GM12878 (cell line): ENCODE data around the gene COIL. TPM values are rescaled to one million over a fixed set of nuclear protein-coding genes. Genes with fewer than 3 reads are reported as not detected.

Source experiments
- ATAC-seq: fragments of 200-7000 bp; cut with Tn5 transposase; 3 replicates; pipeline ENCODE4 v1.9.1; 2020; ENCODE audit warnings: mild to moderate bottlenecking, moderate library complexity
- BruUV-seq: library from RNA; stranded (reverse); fragments of 400-500 nt; replicated peaks from 2 replicates; lab custom pipeline; 2021; lab: Mats Ljungman, UMichigan
- CTCF ChIA-PET: fragments of 300-600 bp; sonication (Branson Sonifier 250); formaldehyde crosslinking; extraction: SDS; loops from one replicate; lab custom pipeline; 2021; ENCODE audit warnings: inconsistent platforms; lab: Yijun Ruan, JAX
- POLR2A ChIA-PET: fragments of 350-600 bp; formaldehyde crosslinking; extraction: SDS; loops from one replicate; lab custom pipeline; 2021; ENCODE audit warnings: inconsistent platforms; lab: Charles Lee
- RAD21 ChIA-PET: fragments of 300-600 bp; sonication (Branson Sonifier 250); formaldehyde crosslinking; loops from one replicate; lab custom pipeline; 2023; ENCODE audit warnings: antibody characterized with exemption; ENCODE audit not compliant: unreplicated experiment; lab: Charles Lee
- SMC1A ChIA-PET: fragments of 300-600 bp; sonication (Branson Sonifier 250); formaldehyde crosslinking; loops from one replicate; lab custom pipeline; 2023; ENCODE audit not compliant: unreplicated experiment, uncharacterized antibody; lab: Charles Lee
- DNase-seq: peaks from one replicate; pipeline ENCODE4 v3.0.0-alpha.2; 2011; ENCODE audit warnings: low read depth, low spot score
- FAIRE-seq: peaks from 3 replicates; lab custom pipeline; 2011; peaks lifted over from hg19 to GRCh38; lab: Jason Lieb, UNC
- H2AFZ ChIP-seq: 2 replicates; pipeline ENCODE4 v1.6.0; 2011; ENCODE audit warnings: low read depth, low read length, control low read depth; ENCODE audit not compliant: control insufficient read depth
- H3K27ac ChIP-seq: 2 replicates; pipeline ENCODE4 v1.5.1; 2011; ENCODE audit warnings: control low read depth; ENCODE audit not compliant: control insufficient read depth, insufficient read depth
- H3K27me3 ChIP-seq, 2 experiments: replicated peaks in 1 of 2; 2 replicates each; pipeline versions ENCODE4 v1.6.0 to v1.6.1; 2011; ENCODE audit warnings: low read length in 1 of 2; ENCODE audit not compliant: control insufficient read depth in 2 of 2, insufficient read depth in 2 of 2
- H3K36me3 ChIP-seq, 2 experiments: 2 replicates each; pipeline ENCODE4 v1.5.1; 2011; ENCODE audit warnings: low read length in 1 of 2; ENCODE audit not compliant: control insufficient read depth in 2 of 2, insufficient read depth in 2 of 2
- H3K4me1 ChIP-seq: 2 replicates; pipeline ENCODE4 v1.6.1; 2011; ENCODE audit warnings: mild to moderate bottlenecking, low read length, moderate library complexity, mixed read lengths; ENCODE audit not compliant: control insufficient read depth, insufficient read depth
- H3K4me2 ChIP-seq: 2 replicates; pipeline ENCODE4 v1.6.0; 2011; ENCODE audit warnings: control low read depth; ENCODE audit not compliant: control insufficient read depth, insufficient read depth
- H3K4me3 ChIP-seq: fragments of 200-600 bp; sonication (generic); 2 replicates; pipeline ENCODE4 v1.5.1; 2016
- H3K79me2 ChIP-seq: 2 replicates; pipeline ENCODE4 v1.6.0; 2011; ENCODE audit warnings: low read length; ENCODE audit not compliant: control insufficient read depth, insufficient read depth
- H3K9ac ChIP-seq: 2 replicates; pipeline ENCODE4 v1.8.0; 2011; ENCODE audit warnings: low read length, control low read depth, mixed read lengths; ENCODE audit not compliant: control insufficient read depth, insufficient read depth
- H3K9me3 ChIP-seq: replicated peaks from 3 replicates; pipeline ENCODE4 v1.5.1; 2011; ENCODE audit warnings: mild to moderate bottlenecking, low read length; ENCODE audit not compliant: control insufficient read depth, insufficient read depth
- H4K20me1 ChIP-seq: 2 replicates; pipeline ENCODE4 v1.6.0; 2011; ENCODE audit not compliant: control insufficient read depth, insufficient read depth
- BRCA1 ChIP-seq: IDR thresholded peaks from 2 replicates; pipeline ENCODE4 v1.6.1; 2011; ENCODE audit warnings: low read depth, low read length, improper control_type of control experiment
- CHD2 ChIP-seq: IDR thresholded peaks from 2 replicates; pipeline ENCODE4 v1.6.1; 2011; ENCODE audit warnings: low read depth, low read length, improper control_type of control experiment, borderline replicate concordance
- E2F4 ChIP-seq: IDR thresholded peaks from 2 replicates; pipeline ENCODE4 v1.6.1; 2012; ENCODE audit warnings: low read depth, low read length, improper control_type of control experiment
- ESRRA ChIP-seq: IDR thresholded peaks from 2 replicates; pipeline ENCODE4 v1.6.1; 2012; ENCODE audit warnings: mild to moderate bottlenecking, low read length, improper control_type of control experiment
- EZH2 ChIP-seq: IDR thresholded peaks from 2 replicates; pipeline ENCODE4 v1.6.1; 2012; ENCODE audit warnings: low read depth, mild to moderate bottlenecking, control low read depth, inconsistent platforms, low read length, borderline replicate concordance; ENCODE audit not compliant: control insufficient read depth
- FOXK2 ChIP-seq: fragments of 450-650 bp; IDR thresholded peaks from 2 replicates; pipeline ENCODE4 v1.6.1; 2017; ENCODE audit warnings: mild to moderate bottlenecking, moderate library complexity
- SKIL ChIP-seq: fragments of 450-650 bp; IDR thresholded peaks from 2 replicates; pipeline ENCODE4 v1.6.1; 2017; ENCODE audit warnings: mild to moderate bottlenecking, low read depth, inconsistent platforms; ENCODE audit not compliant: poor library complexity, severe bottlenecking
- YY1 ChIP-seq: IDR thresholded peaks from 2 replicates; pipeline ENCODE4 v1.6.1; 2011; ENCODE audit warnings: low read depth, mild to moderate bottlenecking, low read length
- ZNF217 ChIP-seq: fragments of 450-650 bp; IDR thresholded peaks from 2 replicates; pipeline ENCODE4 v1.6.1; 2017; ENCODE audit warnings: antibody characterized with exemption, mild to moderate bottlenecking
- ZNF384 ChIP-seq: IDR thresholded peaks from 2 replicates; pipeline ENCODE4 v1.6.1; 2012; ENCODE audit warnings: low read depth, mild to moderate bottlenecking, low read length, improper control_type of control experiment, borderline replicate concordance
- WGBS: methylation state at CpG from one replicate; pipeline ENCODE4 v1.1.6; 2016; ENCODE audit warnings: low lambda C conversion rate; ENCODE audit not compliant: insufficient replicate concordance, insufficient coverage; ENCODE audit errors: missing lambda C conversion rate; 5-methylcytosine and 5-hydroxymethylcytosine counted together
- in situ Hi-C: fragments of 300-500 bp; cut with MboI; formaldehyde crosslinking; loops from 9 replicates; pipeline ENCODE4 v1.14.3; 2018; ENCODE audit warnings: mixed read lengths
- intact Hi-C: fragments of 100-400 bp; cut with micrococcal nuclease; formaldehyde crosslinking; loops from one replicate; pipeline ENCODE4 v1.14.2; 2022; ENCODE audit not compliant: unreplicated experiment
- polyA plus RNA-seq, 11 experiments: library from polyadenylated mRNA; depleted of rRNA in 4 of 11; unstranded in 6 of 11; stranded (reverse) in 5 of 11; fragments of >200 nt; fragmentation: Nextera tagmentation in 4 of 11; fragmentation: Illumina TruSeq in 1 of 11; extraction: Ambion mirVana in 4 of 11; extraction: Trizol in 1 of 11; gene quantifications; 1 replicate in 1 of 11; 2 replicates in 10 of 11; pipeline versions ENCODE4 v1.2.1 to v1.2.3, GENCODE V29; 2011 to 2016; ENCODE audit warnings: inconsistent platforms in 2 of 11, missing spikeins in 2 of 11, low read depth in 1 of 11
- total RNA-seq, 4 experiments: library from RNA; depleted of rRNA in 3 of 4; stranded (reverse); fragments of >200 nt in 3 of 4; fragmentation: Illumina TruSeq in 1 of 4; extraction: Trizol in 1 of 4; gene quantifications; 2 replicates each; pipeline versions ENCODE4 v1.2.1 to v1.2.3, GENCODE V29; 2013 to 2021
- TF ChIP-seq, protein P1 (sequence below): IDR thresholded peaks from 2 replicates; pipeline ENCODE4 v1.6.1; 2011; ENCODE audit warnings: low read depth, mild to moderate bottlenecking, low read length, moderate library complexity, borderline replicate concordance; ENCODE audit errors: extremely low read depth
- TF ChIP-seq, protein P2 (sequence below): fragments of 450-650 bp; IDR thresholded peaks from 2 replicates; pipeline ENCODE4 v1.6.1; 2017; ENCODE audit warnings: mild to moderate bottlenecking
- TF ChIP-seq, protein P3 (sequence below): fragments of 450-650 bp; IDR thresholded peaks from 2 replicates; pipeline ENCODE4 v1.6.1; 2017; ENCODE audit warnings: mild to moderate bottlenecking, moderate library complexity

Gene COIL
- total and polyA plus RNA-seq, 10 of the 15 experiments (the other 5 are each of a cell fraction or from before 2014, with no cell fraction given): 13.7 to 24.3 (median 17.4) TPM

GRCh38 chr17:56975656-56976055, 14.8 kb upstream of the COIL start:
- ChIA-PET CTCF (no interaction called here), SMC1A (interaction anchor here (0.6 to 1.1 kb wide), 3 partner anchors 31 to 215 kb away, joined by 3 read pairs; no protein-coding TSS in a partner anchor), POLR2A (interaction anchor here (1.4 kb wide), 1 partner anchor 33 kb away, joined by 3 read pairs; no protein-coding TSS in a partner anchor), RAD21 (interaction anchor here (0.8 kb wide), 1 partner anchor 32 kb away, joined by 3 read pairs; no protein-coding TSS in a partner anchor)
- Histone ChIP-seq H3K79me2 (peaks cover 14% of the 10 kb centered on the region), H3K27ac (no peak overlapping the region), H3K36me3 (no peaks in the 10 kb centered on the region), H4K20me1 (no peaks in the 10 kb centered on the region), H3K4me2 (no peak overlapping the region), H2AFZ (no peak overlapping the region), H3K9ac (no peak overlapping the region), H3K4me1 (no peaks in the 10 kb centered on the region; the same call in 1 of the 2 replicates), H3K27me3 (no peaks in the 10 kb centered on the region), H3K4me3 (no peak overlapping the region), H3K9me3 (no peaks in the 10 kb centered on the region)
- BruUV-seq: no TSS peak
- FAIRE-seq (no peak), ATAC-seq (no peak), DNase-seq (no peak)
- intact Hi-C loops: loop anchor here (5.0 kb wide), 1 partner anchor 112 kb away; the partner anchor contains the start of gene AKAP1
- 50% methylated on average over 2 of the region's 2 CpGs for WGBS
- in situ Hi-C loops: no loop called here
- no peak for TF ChIP-seq YY1
- TF ChIP-seq, protein P1, sequence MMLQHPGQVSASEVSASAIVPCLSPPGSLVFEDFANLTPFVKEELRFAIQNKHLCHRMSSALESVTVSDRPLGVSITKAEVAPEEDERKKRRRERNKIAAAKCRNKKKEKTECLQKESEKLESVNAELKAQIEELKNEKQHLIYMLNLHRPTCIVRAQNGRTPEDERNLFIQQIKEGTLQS: no peak
- no peak for TF ChIP-seq ZNF217
- TF ChIP-seq, protein P2, sequence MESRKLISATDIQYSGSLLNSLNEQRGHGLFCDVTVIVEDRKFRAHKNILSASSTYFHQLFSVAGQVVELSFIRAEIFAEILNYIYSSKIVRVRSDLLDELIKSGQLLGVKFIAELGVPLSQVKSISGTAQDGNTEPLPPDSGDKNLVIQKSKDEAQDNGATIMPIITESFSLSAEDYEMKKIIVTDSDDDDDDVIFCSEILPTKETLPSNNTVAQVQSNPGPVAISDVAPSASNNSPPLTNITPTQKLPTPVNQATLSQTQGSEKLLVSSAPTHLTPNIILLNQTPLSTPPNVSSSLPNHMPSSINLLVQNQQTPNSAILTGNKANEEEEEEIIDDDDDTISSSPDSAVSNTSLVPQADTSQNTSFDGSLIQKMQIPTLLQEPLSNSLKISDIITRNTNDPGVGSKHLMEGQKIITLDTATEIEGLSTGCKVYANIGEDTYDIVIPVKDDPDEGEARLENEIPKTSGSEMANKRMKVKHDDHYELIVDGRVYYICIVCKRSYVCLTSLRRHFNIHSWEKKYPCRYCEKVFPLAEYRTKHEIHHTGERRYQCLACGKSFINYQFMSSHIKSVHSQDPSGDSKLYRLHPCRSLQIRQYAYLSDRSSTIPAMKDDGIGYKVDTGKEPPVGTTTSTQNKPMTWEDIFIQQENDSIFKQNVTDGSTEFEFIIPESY: no peak
- TF ChIP-seq, protein P3, sequence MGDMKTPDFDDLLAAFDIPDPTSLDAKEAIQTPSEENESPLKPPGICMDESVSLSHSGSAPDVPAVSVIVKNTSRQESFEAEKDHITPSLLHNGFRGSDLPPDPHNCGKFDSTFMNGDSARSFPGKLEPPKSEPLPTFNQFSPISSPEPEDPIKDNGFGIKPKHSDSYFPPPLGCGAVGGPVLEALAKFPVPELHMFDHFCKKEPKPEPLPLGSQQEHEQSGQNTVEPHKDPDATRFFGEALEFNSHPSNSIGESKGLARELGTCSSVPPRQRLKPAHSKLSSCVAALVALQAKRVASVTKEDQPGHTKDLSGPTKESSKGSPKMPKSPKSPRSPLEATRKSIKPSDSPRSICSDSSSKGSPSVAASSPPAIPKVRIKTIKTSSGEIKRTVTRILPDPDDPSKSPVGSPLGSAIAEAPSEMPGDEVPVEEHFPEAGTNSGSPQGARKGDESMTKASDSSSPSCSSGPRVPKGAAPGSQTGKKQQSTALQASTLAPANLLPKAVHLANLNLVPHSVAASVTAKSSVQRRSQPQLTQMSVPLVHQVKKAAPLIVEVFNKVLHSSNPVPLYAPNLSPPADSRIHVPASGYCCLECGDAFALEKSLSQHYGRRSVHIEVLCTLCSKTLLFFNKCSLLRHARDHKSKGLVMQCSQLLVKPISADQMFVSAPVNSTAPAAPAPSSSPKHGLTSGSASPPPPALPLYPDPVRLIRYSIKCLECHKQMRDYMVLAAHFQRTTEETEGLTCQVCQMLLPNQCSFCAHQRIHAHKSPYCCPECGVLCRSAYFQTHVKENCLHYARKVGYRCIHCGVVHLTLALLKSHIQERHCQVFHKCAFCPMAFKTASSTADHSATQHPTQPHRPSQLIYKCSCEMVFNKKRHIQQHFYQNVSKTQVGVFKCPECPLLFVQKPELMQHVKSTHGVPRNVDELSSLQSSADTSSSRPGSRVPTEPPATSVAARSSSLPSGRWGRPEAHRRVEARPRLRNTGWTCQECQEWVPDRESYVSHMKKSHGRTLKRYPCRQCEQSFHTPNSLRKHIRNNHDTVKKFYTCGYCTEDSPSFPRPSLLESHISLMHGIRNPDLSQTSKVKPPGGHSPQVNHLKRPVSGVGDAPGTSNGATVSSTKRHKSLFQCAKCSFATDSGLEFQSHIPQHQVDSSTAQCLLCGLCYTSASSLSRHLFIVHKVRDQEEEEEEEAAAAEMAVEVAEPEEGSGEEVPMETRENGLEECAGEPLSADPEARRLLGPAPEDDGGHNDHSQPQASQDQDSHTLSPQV: no peak
- no peak for TF ChIP-seq ZNF384
- no peak for TF ChIP-seq ESRRA
- no peak for TF ChIP-seq BRCA1
- no peak for TF ChIP-seq SKIL
- TF ChIP-seq FOXK2: no peak
- TF ChIP-seq EZH2: no peak
- TF ChIP-seq CHD2: no peak
- no peak for TF ChIP-seq E2F4
